CD4-positive, alpha-beta T cell treated with Interferon gamma for 1 hour (primary cell): Measurements from ENCODE around the gene KCNMA1.

Experiments
- DNase-seq: peaks from one replicate; pipeline ENCODE4 v3.0.0-alpha.2; 2020

KCNMA1 gene

DNA sequence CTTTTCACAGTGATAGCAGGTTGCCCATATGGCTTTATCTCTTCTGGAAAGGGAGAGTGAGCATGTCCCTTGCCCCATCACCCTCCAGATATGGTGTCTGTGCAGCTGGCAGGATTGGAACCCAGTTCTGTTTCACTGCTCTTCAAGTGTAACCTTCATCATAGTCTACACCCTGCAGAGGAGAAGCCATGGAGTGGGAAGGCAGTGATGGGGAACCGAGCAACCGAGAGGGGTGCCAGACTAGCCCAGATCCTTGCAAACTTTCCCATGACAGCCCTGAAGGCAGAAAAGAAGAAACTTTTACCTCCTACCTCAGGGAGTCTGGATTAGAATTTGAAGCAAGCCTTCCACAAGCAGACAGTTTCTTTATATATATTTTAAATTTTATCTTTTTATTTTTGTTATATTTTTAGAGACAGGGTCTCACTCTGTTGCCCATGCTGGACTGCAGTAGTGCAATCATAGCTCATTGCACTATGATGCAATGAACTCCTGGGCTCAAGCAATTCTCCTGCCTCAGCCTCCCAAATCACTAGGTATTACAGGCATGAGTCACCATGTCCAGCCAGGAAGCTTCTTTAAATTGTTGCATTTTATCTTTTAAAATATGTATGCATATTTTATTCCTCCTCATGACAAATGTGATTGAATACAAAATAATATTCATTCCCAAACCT lies 133.3 kb downstream of the KCNMA1 start:
- no peak for DNase-seq

DNA sequence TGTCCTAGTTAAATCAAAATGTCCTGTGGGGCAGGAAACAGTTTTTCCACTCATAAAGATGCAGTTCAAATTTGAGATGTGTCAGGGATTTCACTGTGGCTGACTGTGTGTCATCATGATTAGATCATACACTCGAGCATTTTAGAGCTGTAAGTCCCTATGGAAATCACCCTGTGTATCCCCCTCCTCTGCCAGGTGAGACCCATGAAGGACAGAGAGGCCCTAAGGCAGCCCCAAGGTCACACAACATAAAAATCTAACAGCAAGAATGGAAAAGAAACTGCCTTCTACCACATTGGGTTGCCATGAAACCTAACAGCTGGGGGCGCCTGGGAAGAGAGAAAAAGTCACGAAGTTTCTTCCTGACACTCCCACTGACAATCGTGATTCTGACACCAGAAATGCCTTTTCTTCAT lies 135.8 kb downstream of the KCNMA1 start:
- no peak for DNase-seq

DNA sequence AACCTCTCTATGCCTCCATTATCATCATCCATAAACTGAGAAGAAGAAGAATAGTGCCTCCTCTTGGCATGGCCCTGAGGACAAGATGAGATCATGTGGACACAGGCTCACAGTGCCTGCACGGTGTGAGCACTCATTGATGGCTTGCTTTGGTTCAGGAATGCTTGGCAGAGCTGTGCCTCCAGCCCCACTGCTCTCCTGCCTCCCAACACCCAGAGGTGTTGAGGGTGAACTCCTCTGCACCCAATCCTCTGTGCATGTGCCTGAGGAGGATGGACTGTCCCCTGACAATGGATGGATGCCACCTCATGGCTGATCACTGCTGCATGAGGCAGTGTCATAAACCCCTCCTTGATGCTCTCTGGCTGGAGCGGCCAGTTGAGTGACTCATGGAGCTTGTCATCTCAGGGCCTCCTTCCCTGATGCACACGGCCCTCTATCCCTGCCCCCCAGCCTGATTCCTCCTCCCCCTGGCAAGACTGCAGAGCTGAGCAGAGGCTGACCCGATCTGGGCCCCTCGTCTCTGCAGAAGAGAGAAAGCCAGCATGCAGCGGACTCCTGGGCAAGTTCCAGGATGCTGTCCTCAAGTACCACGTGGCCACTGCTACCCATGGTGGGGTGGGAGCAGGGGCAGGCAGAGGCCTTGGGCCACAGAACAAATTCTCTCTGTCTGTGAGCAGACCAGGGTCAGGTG lies 136.3 kb downstream of the KCNMA1 start:
- no peak for DNase-seq

DNA sequence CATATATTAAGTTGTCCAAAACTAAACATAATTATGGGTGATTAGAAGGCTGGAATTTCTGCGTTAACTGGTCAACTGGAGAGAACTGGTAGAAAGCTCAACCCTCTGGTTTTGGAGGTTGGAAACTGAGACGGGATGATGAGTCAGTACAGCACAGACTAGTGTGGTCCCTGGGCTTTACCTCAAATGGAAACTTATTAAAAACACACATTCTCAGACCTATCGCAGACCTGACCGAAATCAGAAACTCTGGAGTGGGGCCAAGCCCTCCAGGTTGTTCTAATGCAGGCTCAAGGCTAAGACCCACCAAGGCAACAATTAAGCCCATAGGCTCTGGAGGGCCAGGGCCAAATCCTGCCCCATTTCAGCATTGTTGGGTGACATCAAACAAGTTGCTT lies 136.9 kb downstream of the KCNMA1 start:
- no peak for DNase-seq

DNA sequence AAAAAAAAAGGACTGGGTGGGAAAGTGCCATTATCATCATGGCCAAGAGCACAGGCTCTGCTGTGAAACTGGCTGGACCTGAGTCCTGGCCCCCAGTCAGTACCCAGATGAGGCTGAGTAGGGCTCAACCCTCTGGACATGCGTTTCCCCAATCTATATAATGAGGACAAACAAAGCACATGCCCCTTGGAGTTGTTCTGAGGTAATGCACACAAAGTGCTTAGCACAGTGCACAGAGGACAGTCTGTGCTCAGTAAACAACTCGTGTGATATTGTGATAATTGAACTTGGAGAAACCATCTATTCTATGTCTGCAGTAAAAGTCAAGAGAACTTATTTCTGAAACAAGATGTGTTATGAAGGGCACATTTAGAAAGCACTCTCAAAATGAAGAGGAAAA lies 138.8 kb downstream of the KCNMA1 start:
- no peak for DNase-seq

DNA sequence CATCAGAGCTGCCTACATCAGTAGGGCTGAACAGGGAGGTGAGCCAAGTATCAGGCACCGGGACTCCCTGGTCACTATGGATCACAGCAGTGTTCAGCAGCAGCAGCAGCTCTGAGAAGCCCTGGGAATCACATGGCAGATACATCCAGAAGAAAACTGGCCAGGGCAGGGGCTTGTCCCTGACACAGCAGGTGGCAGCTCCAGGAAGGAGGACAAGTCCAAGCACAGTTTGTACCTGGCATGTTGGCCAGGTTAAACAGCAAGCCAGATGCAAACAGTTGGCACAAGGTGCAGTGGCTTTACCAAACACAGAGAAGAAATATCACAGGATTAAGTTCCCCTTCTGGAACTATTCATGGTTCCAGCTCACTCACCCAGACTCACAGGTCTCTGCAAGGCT lies 139.4 kb downstream of the KCNMA1 start:
- DNase-seq: no peak

DNA sequence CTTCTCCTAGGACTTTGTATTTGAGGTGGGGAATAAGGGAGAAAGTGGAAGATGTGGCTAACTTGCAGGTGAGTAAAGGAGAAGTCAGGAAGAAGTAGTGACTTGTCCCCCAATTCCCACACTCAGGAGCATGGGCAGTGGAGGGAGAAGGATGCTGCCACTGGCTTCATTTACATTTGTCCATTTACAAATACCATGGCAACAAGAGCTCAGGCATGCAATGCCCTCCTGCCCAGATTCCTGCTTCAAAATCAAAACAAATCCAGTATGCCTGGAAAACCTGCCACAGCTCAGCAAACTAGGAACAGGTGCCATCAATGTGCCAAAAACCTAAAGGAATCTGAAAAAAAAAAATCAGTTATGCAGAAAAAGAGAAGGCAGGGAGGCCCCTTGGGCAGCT lies 139.9 kb downstream of the KCNMA1 start:
- DNase-seq: no peak

DNA sequence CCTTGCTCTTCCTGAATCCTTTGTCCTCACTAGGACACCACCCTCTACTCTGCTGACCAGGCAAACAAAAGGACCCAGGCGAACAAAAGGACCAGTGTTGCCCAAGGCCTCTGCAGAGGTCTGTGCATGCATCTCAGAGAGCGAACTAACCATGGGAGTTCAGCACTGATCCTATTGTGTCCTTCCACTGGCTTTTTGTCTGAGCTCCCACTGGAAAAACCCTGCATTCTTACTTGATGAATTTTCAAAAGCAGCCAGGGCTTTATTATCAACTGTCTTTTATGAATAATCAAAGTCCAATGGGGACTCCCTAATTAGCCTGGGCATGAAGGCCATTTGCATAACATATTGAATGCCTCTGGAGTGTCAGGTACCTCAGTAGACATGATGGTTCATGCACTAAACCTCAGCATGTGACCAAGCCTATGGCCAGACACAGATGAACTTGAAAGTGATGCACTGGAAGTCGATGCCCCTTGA lies 140.6 kb downstream of the KCNMA1 start:
- no peak for DNase-seq

DNA sequence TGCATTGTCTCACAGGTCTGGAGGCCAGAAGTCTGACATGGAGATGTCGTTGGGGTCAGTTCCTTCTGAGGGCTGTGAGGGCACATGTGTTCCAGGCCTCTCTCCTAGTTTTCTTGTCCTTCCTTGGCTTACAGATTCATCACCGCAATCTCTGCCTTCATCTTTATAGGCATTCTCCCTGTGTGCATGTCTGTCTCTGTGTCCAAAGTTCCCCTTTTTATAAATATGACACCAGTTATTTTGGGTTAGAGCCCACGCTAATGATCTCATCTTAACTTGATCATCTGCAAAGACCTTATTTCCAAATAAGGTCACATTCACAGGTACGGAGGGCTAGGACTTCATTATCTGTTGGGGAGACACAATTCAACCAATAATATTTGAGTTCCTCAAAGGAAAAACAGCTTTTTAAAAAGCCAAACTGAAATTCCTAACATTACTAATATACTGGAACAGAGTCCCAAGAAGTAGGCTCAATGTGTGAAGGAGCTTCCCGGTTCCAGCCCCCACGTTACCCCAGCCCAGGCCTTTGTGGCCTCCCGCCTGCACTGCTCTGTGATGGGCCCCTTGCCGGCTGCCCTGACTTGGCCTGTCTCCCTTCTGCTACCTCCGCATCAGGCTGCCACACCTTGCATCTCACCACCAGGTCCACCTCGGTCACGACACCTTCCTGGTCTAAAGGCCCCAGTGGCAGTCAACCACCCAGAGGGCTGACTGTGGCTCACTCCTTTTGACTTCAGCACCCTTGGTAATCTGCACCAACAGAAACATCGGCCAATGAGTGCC lies 142.7 kb downstream of the KCNMA1 start:
- DNase-seq: no peak

DNA sequence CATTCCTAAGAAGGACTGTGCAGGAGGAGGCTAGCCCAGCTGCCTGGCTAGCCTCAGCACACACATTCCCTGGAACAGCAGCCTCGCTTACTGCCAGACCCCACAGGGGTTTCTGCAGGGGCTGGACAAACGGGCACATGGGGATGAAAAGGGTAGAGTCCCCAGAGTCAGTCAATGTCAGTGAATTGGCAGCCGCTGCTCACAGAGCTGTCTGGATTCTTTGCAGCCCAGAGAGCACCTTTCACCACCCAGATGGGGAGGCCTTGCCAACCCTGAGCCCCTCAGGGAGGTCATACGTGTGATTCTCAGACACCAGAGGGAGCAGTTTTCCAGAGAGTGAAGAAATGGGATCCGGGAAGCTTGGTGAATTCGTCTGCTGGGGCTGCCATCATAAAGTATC lies 143.3 kb downstream of the KCNMA1 start:
- no peak for DNase-seq

DNA sequence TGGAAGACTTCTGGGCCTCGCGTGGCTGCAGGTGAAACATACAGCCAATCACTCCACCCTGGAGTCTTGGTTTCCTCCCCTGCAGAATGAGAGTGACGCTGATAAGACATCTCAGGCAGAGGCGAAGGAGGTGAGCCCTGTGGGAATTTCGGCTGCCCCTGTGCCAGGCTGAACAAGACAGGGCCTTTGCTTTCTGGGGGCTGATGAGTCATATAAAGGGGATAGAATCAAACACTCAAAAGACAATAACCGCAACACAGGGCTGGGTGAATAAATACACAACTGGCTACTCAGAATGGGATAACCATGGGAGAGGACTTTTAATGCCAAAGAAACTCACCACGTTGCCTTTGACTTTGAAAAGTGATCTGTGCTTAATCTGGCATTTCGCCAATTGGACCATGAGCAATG lies 143.8 kb downstream of the KCNMA1 start:
- DNase-seq: no peak

DNA sequence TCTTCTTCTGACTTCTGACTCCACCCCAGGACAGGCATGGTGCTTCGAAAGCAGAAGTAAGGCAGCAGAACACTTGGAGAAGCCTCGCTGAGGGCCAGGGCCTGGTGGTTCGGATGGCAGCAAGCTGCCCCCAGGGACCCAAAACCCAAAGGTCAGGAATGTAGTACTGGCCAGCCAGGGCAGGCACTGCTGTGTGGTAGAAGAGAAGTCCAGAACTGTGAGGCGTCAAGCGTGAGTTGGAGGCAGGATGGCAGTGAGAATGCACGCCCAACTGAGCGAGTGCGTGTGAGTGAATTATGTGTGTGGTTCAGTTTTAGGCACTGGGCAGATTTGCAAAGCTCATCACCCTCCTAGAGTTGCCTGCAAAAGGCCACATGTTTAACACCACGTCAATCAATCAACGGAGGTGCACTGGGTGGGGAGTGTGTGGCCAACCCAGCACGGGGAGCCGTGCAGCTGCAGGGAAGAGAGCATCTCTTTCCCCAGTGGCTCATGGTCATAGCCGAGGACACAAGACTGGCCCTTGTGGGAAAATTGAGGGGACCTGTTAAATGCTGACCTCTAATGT lies 144.3 kb downstream of the KCNMA1 start:
- no peak for DNase-seq

DNA sequence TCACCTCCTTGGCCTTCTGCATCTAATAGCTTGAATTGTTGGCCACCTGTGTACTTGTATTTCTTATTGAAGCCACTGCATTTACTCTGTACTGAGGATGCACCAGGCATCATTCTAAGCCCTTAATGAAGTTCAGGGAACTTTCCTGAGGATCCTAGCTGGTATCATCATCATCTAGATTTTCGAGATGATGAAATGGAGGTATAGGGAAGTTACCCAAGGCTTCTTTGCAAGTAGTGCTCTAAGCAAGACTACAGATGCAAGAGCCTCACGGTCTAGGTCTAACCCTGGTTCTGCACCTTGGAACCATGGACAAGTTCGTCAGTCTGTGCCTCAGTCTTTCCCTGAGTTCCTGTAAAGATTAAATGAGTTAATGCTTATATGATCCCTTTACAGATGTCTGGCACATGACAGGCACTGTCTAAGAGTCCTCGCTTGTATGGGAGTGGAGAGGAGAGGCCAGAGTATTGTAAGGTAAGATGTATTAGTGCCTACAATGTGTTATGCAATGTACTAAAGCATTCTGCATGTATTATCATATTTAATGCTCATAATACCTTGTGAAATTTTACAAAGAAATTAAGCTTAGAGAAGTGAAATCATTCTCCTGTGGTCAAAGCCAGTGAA lies 145.1 kb downstream of the KCNMA1 start:
- no peak for DNase-seq

DNA sequence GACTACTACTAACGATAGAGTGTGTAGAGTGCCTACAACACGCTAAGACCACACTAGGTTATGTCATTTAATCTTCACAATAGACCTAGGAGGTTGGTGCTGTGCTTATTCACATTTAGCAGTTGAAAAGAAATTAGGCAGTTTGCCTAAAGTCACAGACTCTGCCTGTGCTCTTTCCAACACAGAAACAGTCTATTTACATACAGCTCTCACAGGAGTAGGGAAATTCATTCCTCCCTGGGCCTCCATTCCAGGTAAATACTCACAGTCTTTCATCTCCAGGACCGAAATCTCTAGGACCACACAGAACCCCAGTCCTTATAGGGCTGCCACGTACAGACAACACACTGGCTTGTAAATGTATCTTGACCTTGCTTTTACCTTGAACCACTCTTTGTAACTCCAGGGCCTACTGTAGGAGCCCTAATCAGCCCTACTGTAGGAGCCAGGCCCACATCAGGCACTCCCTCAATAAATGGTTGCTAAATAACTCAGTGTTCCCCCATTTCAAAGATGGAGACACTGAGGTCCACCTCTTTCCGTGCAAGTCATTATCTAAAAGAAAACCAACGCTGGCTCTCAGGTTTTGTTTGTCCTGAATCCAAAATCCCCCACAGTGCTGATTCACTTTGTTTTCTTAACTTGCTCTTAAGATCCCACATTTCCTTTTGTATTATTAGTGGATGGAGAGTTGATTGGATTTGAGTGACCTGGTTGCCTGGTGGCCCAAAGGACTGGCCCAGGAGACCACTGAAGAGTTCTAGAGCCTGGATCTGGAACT lies 146.9 kb downstream of the KCNMA1 start:
- no peak for DNase-seq

DNA sequence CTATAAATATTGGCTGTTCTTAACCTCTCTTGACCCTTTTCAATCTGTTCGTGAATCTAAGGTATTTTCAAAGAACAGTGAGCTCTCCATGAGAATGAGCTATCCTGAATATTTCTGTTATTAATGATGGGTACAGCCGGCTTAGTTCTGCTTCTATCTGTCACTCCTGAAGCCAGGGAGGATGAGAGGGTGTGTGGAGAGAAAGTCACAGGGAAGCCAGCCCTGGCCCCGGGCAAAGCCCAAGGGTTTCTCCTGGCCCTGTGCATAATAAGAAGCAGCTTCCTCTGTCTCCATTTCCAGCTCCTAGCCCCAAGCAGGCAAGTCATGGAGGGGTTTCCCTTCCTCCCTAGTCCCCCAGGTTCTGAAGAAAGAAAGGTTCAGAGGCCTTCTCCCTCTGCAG lies 151.1 kb downstream of the KCNMA1 start:
- DNase-seq: no peak

DNA sequence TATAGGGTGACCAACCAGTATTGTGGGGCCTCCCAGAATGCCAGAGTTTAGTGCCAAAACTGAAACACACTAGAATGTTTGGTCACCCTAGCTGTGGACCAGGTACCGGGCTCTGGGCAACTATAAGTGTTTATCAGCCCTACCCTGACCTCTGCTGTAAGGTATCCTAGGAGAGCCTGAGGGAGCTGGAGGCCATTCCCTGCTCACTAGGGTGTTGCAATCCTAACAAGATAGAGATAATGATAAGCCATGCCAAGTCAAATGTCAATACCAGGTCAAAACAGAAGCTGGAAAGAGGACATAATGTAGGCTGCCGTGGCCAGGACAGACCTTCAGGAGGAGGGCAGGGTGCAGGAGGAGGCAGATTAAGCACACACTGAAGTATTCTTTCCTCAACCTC lies 151.8 kb downstream of the KCNMA1 start:
- DNase-seq: no peak

DNA sequence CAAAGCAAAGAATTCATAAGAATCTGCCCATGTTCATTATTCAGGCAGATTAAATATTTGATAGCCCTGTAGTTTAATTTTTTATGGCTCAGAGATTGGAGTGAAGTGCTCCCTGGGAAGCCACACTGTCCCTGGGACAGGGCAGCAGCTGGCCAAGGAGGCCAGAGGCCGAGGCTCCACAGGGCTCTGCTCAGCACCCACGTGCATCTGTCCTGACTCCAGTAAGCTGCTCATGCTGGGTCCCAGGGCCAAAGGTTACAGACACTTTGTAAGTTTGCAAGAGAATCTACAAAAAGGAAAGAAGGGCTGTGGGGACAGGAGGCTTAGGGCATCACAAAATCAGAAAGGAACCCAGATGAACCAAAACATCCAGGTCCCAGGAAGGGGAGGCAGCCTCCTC lies 155.5 kb downstream of the KCNMA1 start:
- DNase-seq: no peak

DNA sequence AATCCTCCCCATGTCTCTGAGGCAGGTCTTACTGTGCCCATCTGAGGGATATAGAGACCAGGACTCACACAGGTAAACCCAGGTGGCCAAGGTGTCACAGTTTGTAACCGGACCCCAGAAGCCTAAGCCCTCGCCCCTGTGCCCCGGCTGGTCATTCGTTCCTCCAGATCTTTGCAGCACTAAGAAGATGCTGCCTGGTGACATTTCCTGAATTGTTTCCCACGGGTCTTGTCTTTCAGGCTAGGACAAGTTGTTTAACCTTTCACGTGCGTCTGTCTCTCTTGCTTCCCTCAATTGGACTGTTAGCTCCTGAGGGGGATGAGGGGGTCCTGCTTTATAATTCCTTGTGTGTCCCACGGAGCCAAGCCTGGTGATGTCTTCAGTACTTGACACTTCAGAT lies 158.0 kb downstream of the KCNMA1 start:
- no peak for DNase-seq

DNA sequence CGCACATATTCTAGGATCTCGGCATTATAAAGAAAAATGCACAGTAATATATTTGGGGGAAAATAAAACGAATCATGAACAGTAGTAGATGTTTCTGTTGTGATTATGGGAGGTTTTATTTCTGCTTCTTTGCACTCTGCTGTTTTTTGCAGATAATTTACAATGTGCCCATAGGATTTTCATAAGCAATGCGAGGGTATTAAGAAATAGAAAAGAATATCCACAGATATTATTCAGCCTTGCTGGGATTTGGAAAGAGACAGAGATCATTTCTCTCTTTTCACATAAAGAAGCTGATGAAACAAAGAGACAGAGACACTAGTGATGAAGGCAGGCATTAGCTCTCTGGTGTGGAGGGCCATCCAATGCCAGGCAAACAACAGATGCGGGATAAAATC lies 158.6 kb downstream of the KCNMA1 start:
- no peak for DNase-seq

DNA sequence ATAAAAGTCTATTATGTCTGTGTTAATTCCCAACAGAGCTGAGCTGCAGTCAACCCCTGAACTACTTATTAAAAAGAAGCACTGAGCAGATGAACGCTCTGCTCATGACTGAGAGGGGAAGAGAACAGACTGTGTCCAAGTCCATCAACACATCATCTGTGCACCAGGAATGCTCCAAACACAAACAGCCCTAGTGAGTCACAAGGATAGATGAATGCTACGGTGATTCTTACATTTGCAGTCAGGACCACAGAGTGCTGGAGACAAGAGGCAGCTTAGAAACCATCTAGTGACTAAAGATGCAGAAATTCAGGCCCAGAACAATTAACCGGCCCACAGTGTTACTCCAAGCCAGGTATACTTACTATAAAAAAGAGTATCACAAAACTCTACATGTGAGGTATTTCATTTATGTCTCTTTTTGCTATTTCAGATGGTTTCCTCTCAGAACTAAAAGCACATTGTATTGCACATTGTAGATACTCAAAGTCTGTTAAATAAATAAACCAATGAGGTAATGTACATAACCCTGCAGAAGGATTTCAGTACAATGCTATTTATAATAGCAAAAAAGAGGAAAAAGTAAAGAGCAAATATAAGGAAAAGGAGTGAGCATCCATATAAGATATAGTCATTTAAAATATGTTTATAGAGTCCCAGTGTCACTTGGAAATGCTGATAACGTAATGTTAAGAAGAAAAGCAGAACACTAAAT lies 159.2 kb downstream of the KCNMA1 start:
- no peak for DNase-seq

DNA sequence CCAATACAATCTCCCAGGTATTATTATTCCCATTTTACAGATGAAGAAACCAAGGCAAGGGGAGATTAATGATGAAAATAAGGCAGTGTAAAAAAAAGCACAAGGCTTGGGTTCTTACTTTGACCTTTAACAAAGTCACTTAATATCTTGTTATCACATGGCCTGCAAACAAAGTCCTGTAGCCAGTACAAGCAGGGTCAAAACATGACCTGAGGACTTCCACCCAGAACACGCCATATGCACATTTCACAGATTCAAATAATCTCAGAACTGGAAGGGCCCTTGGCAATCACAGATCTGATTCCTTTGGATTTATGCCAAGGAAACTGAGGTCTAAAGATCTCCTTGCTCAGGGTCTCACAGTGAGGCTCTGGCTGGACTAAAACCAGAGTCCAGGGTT lies 162.1 kb downstream of the KCNMA1 start:
- no peak for DNase-seq

DNA sequence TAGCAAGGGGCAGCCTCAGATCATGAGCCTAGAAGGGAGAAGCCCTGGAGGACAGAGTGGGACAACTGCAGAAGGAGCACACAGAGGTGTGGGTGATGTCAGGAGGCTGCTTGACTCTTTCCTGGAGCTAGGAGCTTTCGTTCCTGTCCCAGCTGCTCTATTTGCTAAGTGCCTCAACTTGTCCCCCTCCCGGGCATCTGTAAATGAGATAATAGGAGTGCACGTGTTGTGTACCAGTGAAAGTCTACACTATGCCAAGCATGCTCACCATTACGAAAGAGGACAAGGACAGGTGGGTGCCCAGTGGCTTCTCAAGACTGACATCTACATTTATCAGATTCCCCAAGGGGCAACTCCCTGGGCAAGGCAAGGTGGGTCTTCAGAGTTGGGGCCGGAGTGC lies 162.7 kb downstream of the KCNMA1 start:
- no peak for DNase-seq
